GM18867 (cell line): ENCODE data around the gene CDHR1.

ENCODE experiments used
- ATAC-seq: cut with Tn5 transposase; IDR thresholded peaks from one replicate; pipeline ENCODE4 v1.9.1; 2021; ENCODE audit warnings: mild to moderate bottlenecking, moderate library complexity; ENCODE audit not compliant: unreplicated experiment

The CDHR1 gene

GRCh38 chr10:84198206-84198915 lies 4.0 kb downstream of the CDHR1 start:
- no peak for ATAC-seq

DNA sequence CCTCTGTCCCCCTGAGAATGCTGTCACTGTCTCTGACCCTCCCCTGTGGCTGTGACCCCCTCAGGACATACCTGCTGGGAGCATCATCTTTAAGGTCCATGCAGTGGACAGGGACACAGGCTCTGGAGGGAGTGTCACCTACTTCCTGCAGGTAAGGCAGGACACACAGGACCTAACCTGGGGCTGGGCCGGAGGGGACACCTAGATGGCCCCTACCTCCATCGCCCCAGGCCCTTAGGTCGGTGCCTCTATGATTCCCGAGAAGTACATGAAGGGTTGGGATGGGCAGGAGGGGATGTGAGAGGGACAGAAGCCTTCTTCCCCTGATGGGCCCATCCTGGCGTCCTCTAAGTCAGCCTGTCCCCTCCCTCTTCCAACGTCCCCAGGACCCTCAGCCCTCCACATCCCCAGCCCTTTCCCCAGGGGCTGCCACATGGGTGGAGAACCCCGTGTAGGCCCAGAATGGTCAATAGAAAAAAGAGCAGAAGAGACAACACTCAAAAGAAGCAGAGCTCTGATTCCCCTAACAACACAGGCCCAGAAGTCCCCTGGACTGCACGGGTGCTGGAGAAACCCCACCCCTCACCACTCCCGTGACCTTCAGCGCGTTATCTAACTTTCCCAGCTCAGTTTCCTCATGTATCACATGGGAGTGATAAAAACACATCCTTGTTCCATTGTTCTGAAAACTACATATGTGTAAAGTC lies 6.4 kb downstream of the CDHR1 start:
- no peak for ATAC-seq

- ATAC-seq: no peak
Measured at GRCh38 chr10:84201244-84201606, 6.9 kb downstream of the CDHR1 start.

GRCh38 chr10:84201682-84202081 lies 7.3 kb downstream of the CDHR1 start:
- no peak for ATAC-seq

DNA sequence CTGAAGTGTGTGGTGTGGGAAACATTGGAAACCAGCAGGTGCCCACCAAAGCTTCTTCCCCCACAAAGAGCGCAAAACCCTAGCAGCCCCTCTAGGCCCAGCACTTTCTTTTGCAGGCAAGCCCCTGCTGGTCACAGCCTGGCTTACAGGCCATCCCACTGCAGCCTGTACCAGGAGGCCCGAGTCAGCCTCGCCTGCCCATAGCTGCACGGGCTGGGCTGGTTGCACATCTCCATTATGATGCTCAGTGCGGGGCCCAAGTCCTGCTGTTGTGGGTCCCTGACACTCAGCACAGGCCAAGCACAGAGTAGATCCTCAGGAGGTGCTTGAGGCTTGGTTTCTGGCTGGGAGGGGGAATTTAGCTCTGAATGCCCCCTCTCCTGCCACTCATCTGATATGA lies 8.0 kb downstream of the CDHR1 start:
- no peak for ATAC-seq

DNA sequence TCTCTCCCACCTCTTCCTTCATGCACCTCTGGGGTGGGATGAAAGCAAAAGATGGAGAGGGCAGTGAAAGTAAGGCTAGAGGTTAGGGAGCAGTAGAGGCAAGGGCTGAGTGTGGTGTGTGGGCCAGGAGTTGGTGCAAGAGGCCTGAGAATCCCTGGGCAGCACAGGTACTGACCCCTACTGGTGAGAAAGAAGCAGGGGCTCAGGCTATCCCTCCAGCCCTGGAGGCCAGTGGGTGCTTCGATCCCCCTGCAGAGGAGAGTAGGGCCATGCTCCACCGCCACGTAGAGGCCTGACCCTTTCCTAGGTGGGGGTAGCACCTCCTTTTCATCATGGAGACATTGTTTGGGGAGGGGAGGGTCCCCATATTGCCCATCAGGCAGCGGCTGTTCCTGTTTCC lies 9.8 kb downstream of the CDHR1 start:
- ATAC-seq: peak; percentile 70

GRCh38 chr10:84204610-84205009 lies 10.3 kb downstream of the CDHR1 start:
- no peak for ATAC-seq

DNA sequence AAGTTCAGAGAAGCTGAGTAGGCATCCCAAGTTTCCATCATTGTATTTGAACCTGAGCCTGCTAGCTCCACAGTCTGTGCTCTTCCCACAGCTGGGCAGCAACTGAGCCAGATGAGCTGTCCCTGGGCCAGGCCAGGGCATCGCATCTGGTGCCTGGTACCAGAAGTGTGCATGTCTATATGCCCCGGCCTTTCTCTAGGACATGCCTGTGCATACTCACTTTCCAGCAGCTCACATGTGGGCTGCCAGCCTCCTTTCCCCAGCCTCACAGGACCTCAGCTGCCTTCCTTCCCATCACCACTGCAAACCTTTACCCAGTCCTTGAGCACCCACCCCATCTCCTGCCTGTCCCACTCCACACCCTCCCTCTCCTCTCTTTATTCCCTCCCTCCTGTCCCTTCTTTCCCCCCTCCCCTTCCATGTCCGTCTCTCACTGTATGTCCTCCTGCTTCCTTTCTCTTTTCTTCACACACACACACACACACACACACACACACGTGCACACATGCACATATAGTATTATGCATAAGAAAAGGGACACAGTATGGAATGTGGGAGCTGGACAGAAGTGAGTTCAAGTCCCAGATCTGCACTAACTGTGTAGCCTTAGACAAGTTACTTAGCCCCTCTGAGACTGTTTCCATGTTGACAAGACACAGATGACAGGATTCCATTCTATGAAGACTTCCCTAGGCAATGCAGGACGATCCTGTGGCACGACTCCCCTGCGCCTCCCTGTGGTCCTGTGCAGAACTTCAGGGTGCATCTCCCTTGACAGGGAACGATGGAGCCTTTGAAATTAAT lies 10.9 kb downstream of the CDHR1 start:
- peak; percentile 79 for ATAC-seq

DNA sequence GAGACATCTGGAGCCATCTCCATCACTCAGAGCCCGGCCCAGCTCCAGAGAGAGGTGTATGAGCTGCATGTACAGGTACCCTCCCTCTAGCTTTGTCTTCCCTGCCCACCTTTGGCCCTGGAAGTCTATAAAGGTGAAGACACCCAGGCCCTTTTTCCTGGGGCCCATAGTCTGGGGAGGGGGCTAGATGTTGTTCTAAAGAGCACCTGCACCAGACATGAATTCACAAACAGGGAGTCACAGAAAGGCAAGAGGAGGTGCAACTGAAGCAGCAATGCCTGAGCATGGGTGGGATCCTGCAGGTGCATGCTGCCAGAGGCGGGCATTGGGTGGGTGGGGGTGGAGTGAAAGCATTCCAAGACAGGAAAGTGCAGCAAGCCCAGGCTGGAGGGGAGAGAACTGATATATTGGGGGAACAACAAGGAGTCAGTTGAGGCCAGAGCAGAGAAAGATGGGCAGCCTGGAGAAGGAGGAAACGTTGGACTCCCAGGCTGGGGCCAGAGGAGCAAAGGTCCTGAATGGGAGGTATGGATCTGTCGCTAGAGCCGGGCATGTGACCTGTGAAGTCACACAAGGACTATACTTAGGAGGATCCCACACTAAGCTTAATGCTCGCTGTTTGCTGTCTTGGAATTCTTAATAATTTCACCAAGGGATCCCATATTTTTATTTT lies 11.7 kb downstream of the CDHR1 start:
- ATAC-seq: no peak

GRCh38 chr10:84208023-84208422 lies 13.7 kb downstream of the CDHR1 start:
- no peak for ATAC-seq

DNA sequence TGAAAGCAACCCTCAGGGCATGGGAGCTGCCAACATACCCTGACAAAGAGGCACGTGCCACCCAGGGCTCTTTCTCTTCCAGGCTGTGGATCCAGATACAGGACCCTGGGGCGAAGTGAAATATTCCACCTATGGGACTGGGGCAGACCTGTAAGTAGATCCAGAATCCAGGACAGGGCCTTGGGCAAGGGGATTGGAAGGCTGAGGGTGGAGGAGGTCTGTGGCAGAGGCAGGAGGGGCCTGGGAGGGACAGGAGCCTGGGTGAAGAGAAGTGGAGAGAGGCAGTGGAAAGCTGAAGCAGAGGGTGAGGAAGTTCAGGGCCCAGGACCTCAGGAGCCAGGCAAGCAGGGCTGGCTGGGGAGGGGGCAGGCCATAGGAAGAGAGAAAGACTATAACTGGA lies 17.2 kb downstream of the CDHR1 start:
- ATAC-seq: no peak

DNA sequence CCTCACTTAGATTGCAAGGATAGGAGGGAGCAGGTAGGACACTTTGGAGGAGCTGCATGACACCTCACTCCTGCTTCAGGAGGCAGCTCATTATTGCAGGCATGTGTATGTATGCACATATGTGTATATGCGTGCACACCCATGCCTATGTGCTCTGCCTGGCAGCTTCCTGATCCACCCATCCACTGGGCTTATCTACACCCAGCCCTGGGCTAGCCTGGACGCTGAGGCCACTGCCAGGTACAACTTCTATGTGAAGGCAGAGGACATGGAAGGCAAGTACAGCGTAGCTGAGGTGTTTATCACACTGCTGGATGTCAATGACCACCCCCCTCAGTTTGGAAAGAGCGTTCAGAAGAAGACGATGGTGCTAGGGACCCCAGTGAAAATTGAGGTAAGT lies 17.7 kb downstream of the CDHR1 start:
- ATAC-seq: no peak

DNA sequence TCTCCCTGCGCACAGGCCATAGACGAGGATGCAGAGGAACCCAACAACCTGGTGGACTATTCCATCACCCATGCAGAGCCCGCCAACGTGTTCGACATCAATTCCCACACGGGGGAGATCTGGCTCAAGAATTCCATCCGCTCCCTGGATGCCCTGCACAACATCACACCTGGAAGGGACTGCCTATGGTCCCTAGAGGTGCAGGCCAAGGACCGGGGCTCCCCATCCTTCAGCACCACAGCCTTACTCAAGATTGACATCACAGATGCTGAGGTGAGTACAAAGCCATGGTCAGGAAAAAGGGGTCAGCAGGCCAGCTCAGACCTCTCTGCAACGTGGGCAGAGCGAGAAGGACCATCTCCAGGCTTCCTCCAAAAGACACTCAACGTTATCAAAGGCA lies 18.7 kb downstream of the CDHR1 start:
- ATAC-seq: no peak

DNA sequence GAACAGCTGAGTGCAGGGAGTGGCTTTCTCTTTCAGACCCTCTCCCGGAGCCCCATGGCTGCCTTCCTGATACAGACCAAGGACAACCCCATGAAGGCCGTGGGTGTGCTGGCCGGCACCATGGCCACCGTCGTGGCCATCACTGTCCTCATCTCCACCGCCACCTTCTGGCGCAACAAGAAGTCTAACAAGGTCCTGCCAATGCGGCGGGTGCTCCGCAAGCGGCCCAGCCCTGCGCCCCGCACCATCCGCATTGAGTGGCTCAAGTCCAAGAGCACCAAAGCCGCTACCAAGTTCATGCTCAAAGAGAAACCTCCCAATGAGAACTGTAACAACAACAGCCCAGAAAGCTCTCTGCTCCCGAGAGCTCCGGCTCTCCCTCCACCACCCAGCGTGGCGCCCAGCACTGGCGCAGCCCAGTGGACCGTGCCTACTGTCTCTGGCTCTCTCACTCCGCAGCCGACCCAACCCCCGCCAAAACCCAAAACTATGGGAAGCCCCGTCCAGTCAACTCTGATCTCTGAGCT lies 19.8 kb downstream of the CDHR1 start:
- peak; percentile 25 for ATAC-seq

DNA sequence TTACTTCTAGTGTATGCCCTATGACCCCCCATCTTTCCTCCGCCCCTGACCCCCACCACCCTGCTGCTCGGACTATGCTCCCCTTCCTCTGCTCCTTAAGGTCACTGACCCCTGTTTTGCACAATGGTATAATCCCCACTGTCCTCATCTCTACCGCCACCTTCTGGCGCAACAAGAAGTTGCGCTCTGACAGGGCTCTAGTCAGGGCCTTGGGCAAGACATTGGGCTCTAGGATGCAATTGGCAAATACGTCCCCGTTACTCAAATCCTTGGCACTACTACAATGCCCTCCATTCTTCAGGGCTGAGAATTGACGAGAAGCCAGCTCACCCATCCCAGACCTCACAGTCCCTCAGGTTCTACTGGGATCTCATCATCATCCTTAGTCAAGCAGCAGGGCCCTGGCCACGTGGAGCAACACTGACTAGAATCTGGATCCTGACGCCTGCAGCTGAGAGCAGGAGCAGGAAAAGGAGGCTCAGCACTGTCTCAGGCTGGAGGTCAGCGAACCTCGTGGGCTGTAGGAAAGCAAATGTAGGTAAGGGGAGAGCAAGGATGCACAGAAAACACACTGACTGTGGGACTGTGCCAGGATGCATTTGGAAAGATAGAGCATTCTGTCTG lies 20.4 kb downstream of the CDHR1 start:
- peak; percentile 86 for ATAC-seq

GRCh38 chr10:84216834-84217233 lies 22.5 kb downstream of the CDHR1 start:
- no peak for ATAC-seq

GRCh38 chr10:84217746-84218145 lies 23.4 kb downstream of the CDHR1 start:
- no peak for ATAC-seq

DNA sequence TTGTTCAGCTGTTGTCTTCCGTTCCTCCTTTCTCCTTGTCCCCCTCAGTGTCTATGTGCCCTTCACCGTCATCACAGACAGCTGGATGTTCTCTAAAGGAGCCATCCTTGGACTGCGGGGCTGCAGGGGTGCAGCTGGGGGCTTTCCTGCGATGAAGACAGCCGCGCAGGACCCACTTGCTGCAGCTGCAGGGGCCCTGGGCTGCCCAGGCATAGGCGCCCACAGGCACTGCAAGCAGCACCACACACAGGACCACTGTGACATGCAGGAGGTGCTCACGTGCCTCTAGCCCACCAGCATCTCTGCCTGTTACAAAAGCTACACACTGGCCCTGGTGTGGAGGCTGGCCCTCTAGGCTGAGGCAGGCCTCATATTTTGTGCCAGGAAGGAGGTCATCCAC lies 27.6 kb downstream of the CDHR1 start:
- ATAC-seq: no peak

- no peak for ATAC-seq
Measured at GRCh38 chr10:84224411-84225028, 30.2 kb downstream of the CDHR1 start.
